HG02610 (cell line): ENCODE results near the gene ACKR4.
"Not testable (repeated sequence)": the region's sequence is repeated elsewhere in the genome, so short reads cannot be mapped to it uniquely, and the experiment has no call there.

Source experiments
- ATAC-seq: cut with Tn5 transposase; IDR thresholded peaks from one replicate; pipeline ENCODE4 v1.9.1; 2021; ENCODE audit warnings: mild to moderate bottlenecking, moderate library complexity; ENCODE audit not compliant: unreplicated experiment

The ACKR4 gene

DNA sequence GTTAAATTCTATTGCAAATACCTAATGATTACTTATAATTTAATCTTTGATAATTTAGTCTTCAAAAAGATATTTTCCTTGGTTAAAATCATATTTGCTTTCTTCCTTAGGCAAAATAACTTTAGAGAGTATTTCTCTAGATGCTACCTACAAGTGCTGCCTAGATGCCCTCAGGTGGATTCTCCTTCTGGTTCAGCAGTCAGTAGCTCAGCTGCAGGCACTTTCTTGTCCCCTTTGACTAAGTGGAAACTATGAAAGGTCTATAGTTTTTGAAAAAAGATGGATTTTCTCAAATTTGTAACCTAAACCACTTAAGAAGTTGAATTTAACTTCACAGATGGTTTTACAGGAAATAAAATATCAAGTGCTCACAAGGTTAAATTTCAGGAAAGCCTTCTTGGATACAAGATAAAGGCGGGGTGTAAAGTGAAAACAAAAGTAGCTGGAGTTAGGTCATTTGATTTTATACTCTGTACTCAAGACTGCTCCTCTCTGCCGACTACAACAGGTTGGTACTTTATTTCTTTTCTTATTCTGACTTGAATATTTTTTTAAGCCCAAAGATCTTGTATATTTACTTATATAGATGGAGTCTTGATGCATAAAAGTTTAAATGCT is at the start of gene ACKR4:
TSS of gene ACKR4 (plus strand) at position 455 of the 618 bp plus-strand sequence. CDS start 3,128 bp downstream, outside the sequence.
- ATAC-seq = no peak

DNA sequence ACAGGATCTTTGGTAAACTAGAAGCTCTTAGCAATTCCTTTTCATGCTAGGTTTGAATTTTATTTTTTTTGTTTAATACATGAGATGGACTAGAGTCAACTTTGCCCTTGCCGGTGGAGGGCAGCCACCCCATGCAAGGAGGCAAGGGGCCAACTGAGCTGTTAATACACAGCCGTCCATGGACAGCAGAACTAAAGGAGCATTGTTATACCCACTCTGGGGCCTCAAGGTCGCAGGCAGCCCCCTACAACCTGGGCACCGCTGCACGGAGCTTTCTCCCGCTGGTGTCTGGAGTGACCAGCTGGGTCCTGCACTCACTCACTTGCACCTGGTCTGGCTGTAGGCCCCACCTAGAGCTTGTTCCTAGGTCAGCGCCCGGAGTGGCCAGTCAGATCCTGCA is 47.9 kb upstream of the ACKR4 start:
- no peak for ATAC-seq

DNA sequence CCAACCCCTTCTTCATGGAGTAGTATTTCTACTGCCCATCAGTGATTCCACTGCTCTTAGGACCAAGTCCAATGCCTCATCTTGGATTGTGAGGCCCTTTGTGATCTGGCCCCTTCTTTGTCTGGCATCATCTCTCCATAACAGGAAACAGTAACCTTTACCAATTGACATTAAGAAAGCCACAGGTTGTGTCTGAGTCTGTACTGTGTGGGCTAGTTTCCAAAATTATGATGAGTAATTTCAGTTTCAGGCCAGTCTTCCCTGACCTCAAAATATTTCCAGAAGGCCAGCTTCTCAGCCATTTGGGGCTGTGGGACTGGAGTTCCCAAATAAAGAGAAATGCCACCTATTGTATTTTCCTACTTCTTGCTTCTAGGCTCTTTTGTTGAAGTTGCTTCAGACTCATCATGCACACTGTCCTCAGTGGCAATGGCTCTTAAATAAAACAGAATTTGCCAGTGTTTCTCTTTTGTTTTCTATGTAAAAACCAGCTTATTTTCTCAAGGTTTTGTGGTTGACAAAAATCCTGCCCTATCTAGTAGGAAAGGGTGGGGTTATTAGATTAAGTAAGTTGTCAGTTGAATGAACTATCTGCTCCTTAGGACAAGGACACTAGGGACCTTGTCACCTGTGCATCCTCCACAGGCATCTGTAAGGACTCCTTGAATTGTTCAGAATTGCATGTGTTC is 47.0 kb upstream of the ACKR4 start:
- ATAC-seq = peak; percentile 80

DNA sequence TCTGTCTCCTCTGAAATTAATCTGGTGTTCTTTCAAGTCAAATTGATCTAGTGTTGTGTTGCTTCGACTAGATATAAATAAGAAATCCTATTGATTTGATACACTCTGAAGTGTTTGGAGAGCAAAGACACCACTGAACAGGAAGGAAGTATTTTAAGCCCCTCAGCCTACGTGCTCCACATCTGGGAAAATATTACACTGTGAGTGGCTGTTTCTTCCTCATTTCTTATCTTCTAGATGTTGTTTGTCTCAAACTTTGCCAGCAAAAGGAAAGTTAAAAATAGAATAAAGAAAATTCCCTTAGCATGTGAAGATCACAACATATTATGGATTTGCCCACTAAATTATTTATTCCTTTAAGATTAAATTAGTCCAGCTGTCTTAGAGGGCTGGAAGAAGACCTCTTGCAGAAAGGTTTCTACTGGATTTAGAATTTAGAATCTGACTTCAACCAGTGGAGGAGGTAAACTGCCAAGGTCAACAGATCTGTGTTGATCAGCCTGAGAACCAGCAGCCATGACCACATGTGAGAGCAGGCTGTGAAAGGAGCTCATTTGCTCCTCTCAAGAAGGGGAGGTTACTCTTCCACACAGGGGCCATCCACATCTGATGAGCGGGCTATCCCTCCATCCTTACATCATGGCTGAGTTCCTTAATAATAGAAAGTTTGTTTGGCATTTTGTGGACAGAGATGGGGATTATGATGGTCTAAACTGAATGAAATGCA is 46.3 kb upstream of the ACKR4 start:
- no peak for ATAC-seq

DNA sequence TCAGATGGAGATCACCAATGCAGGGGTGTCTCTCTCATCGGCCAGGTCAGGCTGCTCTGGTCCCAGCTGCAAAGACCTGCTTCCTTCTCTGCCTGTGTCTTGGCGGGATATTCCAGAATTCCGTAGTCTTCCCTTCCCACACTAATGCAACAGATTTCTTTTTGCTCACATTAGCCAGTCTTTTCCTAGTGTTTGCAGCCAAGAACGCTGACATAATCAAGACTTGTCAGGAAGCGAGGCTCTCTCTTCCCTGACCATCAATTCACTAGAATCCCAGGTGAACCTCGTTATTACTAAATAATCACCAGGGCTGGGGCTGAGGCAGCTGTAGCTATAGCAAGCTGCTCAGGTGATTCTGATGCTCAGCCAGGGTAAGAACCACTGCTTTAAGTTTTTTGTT is 43.2 kb upstream of the ACKR4 start:
- no peak for ATAC-seq

DNA sequence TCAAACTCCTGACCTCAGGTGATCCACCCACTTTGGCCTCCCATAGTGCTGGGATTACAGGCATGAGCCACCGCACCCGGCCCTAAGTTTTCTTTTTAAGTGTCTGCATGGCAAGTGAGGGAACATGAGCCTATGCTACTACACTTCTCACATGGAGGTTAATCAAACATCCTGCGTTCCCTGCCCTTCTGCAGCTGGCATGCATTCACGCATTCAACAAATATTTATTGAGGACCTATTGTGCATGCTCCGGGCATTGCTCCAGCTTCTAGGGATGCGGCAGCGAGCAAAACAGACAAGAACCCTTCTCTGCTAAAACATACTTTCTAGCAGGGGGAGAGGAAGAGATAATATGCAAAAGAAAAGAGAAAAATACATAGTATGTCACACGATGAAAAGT is 42.6 kb upstream of the ACKR4 start:
- ATAC-seq = no peak

DNA sequence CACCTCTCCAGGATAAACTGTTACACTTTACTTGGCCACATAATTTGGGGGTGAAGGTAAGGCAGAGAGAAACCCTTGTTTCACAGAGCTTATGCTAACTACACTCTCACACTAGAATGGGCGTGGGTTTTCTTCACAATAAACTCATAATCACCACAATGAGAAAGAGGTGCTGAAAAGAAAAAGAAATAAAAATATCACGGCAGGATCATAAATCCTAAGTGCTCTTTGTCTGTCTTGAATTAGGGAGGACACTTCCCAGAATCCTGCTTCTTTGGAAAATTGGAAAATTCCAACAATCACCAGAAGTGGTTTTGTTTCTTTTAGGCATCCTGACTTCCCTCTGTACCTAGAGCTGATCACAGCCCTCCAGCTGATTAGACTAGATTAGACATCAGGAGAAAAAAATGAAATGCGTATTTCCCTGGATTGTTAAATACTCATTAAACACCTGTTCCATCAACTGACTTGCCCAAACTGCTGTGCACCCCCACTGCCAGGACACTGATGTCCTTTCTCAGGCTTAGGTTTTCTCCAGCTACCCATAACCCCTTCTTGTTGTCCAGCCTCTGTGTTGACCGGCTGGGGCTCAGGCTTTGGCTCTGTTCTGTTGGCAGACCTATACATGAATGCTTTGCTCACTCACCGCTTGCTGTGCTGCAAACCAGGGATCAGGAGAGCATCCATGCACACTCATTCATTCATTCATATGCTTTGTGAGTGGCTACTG is 41.6 kb upstream of the ACKR4 start:
- no peak for ATAC-seq

DNA sequence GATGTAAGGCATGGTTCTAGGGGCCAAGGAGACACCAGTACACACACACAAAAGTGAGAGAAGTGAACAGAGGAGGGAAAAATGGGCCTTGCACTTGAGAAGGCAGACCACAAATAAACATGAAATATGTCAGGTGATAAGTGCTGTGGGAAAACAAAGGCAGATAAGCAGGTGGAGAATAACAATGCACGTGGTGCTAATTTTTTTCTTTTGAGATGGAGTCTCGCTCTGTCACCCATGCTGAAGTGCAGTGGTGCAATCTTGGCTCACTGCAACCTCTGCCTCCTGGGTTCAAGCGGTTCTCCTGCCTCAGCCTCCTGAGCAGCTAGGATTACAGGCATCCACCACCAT is 41.1 kb upstream of the ACKR4 start:
- ATAC-seq = not testable (repeated sequence)

DNA sequence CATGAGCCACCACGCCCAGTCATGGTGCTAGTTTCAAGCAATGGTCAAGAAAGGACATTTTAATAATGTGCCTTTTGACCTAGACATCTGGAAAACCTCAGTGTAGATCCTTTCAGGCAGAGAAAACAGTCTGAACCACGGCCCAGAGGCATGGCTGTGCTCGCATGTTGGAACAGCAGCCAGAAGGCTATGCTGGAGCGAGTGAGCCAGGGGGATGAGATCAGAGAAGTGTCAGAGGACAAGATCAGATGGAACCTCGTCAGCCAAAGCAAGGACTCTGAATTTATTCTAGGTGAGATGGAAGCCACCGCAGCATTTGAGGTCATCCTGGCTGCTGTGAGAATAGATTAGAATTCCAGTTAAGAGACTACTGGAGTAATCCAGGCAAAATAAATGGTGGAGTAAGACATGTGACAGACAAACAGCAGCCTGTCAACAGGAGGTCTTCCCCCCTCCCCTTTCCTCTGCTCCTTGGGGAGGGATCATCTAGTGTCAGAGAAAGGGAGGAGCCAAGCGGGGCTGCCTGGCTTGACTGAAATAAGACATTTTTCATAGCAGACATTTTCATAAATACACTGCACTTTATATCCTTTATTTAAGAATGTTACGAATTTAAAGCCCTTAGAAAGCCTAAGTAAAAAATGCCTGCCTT is 40.4 kb upstream of the ACKR4 start:
- ATAC-seq = no peak

DNA sequence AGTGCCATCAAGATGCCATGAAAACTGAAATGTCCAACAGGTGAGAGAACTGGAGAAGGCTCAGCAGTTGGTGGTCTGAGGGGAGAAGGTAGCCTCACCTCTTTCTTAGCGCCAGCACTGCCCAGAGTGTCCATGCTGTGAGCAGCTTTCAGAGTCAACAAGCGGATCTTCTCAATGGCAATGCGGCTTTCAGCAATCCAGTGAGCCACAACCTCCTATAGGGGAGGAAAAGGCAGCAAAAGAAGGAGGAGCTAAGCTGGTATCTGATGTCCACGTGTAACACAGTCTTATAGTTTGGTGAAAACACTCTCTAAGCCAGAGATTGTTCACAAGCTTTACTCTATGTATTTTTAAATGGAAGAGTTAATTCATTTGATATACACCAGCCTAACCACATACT is 36.1 kb upstream of the ACKR4 start:
- no peak for ATAC-seq

DNA sequence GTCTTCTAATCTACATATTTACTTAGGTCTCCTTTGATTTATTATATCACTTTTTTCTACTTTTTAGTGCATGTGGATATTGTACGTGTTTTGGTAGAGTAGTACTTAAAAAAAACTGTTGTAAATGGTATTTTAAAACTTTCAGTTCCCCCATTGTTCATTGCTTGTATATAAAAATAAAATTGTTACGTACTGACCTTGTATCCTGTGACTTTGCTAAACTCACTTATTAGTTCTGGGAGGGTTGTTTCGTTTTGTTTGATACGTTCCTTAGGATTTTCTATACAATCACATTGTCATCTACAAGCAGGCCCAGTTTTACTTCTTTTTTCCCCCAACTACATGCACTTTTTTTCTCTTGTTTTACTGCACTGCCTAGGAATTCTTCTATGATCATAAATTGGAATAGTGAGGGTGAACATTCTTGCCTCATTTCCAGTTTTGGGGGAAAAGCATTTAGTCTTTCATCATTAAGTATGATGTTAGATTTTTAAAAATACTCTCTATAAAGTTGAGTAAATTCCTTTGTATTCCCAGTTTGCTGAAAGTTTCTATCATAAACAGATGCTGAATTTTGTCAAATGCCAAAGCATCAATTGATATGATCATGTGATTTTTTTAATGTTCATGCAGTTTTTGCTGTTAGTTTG is 33.5 kb upstream of the ACKR4 start:
- ATAC-seq = no peak

DNA sequence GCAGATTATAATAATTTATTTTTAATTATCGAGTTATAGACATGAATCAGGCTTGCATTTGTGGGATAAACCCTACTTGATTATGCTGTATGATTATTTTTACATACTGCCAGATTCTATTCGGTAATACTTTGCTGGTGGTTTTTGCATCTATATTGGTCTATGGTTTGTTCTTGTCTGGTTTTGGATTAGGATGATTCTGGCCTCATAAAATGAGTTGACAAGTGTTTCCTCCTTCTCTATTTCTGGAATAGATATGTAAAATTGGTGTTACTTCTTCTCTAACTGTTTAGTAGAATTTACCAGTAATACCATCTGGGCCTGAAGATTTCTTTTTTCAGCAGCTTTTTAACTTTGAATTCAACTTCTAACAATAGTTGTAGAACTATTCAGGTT is 33.0 kb upstream of the ACKR4 start:
- ATAC-seq = no peak

DNA sequence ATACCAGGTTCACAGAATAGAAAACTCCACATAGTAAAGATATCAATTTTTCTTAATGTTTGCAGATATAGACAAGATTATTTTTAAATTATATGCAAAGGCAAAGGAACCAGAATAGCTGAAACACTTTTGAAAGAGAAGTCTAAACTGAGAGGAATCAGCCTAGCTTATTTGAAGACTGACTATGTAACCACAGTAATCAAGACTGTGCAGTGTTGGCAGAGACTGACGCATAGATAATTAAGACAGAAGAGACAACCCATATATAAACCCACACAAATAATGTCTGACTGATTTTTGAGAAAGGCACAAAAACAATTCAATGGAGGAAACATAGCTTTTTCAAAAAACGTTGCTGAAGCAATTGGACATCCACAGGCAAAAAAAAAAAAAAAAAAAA is 28.6 kb upstream of the ACKR4 start:
- no peak for ATAC-seq

DNA sequence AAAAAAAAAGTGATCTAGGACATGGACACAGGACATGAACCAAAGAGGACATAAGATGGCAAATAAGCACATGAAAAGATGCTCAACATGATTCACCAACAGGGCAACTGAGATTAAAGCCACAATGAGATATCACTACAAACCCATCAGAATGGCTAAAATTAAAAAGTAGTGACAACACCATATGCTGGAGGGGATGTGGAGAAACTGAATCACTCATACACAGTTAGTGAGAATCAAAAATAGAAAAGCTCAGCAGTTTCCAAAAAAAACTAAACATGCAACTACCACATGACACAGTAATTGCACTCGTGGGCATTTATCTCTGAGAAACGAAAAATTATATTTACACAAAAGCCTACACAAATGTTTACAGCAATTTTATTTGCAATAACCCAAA is 27.9 kb upstream of the ACKR4 start:
- no peak for ATAC-seq

DNA sequence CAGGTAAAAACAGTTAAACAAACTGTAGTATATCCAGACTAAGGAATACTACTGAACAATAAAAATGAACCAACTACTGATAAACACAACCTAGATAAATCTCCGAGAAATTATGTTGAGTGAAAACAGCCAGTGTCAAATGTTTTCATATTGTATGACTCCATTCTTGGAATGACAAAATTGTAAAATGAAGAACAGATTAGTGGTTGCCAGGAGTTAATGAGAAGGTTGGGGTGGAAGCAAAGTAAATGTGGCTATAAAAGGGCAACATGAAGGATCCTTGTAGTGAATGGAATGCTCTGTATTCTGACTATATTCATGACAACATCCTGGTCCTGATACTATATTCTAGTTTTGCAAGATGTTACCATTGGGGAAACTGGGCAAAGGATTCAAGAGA is 27.5 kb upstream of the ACKR4 start:
- no peak for ATAC-seq

DNA sequence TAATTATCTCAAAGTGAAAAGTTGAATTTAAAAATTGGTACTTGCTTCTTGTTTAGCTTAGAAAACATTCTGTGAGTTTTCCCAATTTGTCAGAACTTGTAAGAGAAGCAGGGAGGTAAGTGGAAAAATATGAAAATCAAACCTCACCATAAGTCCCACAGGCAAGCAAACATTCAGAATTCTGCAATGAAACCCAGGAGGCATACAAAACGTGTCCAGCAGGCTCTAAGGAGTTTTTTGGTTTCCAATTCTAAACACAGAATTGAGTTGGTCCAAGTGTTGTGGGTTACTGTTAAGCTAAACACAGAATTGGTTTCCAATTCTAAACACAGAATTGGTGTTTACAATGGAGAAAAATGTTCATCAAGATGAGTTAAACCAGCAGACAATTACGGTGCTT is 27.1 kb upstream of the ACKR4 start:
- no peak for ATAC-seq

DNA sequence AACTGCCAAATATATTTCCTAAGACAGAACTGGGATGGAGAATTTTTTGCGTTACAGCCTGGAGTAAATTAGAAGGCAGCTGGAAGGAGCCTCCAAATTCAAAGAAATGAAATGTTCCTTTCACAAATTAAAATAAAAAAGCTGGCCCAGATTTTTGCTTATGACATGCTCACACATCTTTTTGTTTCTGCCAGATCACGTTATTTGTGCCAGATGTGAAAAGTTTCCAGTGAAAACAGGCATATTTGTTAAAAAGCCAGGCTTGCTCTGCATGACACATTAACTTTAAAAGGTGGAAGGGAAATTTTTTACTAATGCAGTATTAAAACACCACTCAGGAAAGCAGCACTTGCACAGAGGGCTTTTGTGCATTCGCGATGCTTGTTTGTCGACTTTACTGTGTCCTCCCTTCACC is 23.3 kb upstream of the ACKR4 start:
- ATAC-seq = no peak

DNA sequence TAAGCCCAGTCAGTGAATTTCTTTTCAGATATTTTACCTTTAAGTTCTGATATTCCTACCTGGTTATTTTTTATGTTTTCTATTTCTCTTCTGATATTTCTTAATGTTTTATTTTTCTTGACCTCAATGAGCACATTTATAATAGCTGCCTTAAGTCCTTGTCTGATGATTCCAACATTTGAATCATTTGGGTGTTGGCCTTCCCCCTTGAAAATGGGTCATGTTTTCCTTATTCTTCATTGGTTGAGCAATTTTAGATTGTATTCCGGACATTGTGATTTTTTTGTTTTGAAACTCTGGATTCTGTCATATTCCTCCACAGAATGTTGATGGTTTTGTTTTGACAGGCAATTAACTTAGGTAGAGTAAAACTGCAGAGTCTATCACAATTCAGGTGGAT is 9.7 kb upstream of the ACKR4 start:
- no peak for ATAC-seq

DNA sequence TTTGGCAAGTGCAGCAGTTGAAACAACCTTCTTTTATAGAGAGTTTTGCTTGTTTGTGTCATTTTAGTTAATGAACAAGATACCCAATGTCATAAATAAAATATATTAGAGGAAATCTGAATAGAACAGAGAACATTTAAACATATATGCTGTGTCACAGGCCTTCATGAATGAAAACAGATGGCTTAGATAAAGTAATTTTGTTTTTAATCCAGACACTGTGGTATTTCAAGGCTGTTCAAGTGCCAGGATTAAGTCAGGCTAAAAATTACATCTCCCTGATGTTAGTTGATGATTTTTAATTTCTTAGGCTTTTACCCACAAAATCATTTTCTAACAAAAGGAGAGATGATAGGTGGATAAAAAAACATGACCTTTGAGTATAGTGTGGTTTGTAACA is 4.9 kb upstream of the ACKR4 start:
- no peak for ATAC-seq

DNA sequence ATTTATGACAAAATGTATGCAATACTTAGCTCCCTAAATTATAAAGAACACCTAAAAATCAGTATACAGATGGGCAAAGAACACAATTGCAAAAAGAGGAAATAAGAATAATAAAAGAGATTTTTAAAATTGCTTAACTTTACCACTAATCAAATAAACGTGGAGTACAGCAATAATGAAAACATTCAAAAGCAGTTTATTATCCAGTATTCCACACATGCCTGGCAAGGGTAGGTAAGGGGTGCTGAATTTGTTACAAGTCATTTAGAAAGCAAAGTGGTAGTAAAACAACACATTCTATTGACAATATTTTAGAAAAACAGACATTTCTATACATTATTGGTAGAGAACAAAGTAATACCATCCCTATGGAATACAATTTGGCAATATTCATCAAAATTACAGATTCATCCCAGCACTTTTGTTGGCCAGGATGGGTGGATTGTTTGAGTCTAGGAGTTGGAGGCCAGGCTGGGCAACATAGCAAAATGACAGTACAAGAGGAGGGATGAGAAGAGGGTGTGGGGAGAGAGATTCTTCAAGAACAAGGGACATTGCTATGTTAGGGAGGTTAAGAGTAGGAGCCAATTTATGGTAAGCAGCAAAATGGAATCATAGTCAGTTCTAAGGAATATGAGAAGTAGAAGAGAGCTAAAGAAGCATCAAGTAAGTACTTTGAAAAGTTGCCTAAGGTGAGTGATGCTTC is 3.7 kb upstream of the ACKR4 start:
- ATAC-seq = no peak
